NCI-H146 (cell line): Measurements from ENCODE around the gene PLA2G4B.

ENCODE experiments used
- DNase-seq: peaks from one replicate; lab custom pipeline; 2025; lab: John Stamatoyannopoulos, UW

The PLA2G4B gene, protein sequence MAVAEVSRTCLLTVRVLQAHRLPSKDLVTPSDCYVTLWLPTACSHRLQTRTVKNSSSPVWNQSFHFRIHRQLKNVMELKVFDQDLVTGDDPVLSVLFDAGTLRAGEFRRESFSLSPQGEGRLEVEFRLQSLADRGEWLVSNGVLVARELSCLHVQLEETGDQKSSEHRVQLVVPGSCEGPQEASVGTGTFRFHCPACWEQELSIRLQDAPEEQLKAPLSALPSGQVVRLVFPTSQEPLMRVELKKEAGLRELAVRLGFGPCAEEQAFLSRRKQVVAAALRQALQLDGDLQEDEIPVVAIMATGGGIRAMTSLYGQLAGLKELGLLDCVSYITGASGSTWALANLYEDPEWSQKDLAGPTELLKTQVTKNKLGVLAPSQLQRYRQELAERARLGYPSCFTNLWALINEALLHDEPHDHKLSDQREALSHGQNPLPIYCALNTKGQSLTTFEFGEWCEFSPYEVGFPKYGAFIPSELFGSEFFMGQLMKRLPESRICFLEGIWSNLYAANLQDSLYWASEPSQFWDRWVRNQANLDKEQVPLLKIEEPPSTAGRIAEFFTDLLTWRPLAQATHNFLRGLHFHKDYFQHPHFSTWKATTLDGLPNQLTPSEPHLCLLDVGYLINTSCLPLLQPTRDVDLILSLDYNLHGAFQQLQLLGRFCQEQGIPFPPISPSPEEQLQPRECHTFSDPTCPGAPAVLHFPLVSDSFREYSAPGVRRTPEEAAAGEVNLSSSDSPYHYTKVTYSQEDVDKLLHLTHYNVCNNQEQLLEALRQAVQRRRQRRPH

GRCh38 chr15:41838400-41838897 lies at the start of gene PLA2G4B:
Gene PLA2G4B, plus strand, starts transcription at chr15:41838847. Its CDS starts 67 bp downstream, at chr15:41838914.
- no peak for DNase-seq

GRCh38 chr15:41789236-41789635 lies 49.4 kb upstream of the PLA2G4B start:
- no peak for DNase-seq

DNA sequence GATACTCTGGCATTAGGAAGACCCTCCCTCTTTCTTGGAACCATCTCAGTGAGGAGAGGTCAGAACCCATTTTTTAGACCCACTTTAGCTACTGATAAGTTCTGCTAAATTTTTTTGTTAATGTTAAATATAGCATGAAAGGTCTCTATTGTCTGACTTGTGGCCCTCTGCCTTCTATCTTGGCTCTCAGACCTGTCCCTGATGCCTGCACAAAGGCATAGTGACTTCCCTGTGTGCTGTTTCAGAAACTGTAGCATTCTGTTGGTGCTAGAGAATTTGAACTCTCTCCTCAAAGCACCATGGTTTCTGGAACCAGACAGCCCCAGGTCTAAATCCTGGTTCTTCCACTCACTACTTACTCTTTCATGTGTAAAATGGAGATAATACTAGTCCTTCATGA lies 49.0 kb upstream of the PLA2G4B start:
- no peak for DNase-seq

DNA sequence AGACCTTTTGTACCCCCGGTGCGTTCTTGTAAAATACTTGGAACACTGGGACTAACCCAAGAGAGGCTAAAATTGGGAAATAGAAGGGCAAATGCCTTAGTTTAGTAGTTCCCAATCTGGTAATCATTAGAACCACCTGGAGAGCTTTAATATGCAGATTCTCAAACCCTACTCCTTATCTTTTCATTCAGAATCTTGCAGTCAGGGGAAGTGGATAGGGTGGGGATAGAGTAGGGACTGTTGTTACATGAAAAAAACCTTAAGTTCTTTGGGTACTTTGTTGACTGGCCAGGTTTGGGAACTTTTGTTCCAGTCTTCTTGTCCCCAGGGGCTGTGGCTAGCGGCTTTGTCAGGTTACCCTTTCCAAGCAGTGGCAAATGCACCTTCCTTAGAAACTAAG lies 48.5 kb upstream of the PLA2G4B start:
- DNase-seq = no peak

GRCh38 chr15:41790756-41791546 lies 47.7 kb upstream of the PLA2G4B start:
- DNase-seq = no peak

- no peak for DNase-seq
Observed at GRCh38 chr15:41791547-41791937, 47.1 kb upstream of the PLA2G4B start.

GRCh38 chr15:41792000-41792637 lies 46.5 kb upstream of the PLA2G4B start:
- no peak for DNase-seq

DNA sequence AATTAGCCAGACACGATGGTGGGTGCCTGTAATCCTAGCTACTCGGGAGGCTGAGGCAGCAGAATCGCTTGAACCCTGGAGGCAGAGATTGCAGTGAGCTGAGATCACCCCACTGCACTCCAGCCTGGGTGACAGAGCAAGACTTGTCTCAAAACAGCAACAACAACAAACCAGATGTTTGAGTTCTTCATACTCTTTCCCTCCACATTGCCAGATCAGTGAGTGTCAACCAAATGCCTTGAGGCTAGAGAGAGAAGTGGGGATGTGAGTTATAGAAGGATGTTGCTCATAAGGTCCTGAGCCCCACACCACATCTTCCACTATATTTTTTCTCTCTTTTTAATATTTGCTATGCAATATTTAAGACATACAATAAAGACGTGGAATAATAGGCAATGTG lies 44.6 kb upstream of the PLA2G4B start:
- no peak for DNase-seq

DNA sequence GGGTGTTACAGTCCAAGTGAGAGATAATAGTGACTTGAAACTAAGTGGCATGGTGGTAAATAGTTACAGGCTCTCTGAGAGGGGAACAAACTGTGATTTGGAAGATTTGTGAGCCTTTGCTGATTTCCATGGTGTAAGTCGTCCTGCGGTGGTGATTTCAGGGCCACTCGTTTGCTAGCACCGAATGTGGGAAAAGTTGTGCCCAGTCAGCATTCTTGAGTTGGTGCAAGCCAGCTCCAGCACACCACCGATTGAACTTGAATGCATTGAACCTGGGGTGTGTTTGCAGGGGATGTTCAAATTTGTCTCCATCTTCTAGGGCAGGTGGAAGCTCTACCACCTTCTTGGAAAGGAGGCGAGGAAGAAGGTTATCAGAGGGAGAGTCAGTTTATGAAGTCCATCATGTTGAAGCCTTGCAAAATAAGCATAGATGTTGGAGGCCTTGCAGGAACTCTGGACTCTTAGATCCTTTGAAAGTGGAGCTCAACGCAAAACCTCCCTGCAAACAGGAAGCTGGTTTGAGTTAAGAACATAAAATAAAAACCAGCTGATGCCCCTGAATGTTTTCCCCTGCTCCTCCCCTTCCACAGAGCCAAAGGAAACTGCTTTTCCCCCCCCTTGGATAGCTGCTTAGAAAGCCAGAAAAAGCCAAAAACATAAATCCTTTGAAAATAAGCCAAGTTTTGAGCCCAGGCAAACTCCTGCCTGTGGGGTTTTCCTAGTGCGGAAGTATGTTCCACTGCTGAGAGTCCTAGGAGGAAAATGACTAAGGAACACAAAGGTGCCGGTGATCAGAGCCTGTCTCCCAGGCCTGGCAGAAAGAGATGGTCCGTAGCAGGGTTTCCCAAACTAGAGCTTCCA lies 42.4 kb upstream of the PLA2G4B start:
- DNase-seq = no peak

- DNase-seq = no peak
Observed at GRCh38 chr15:41797201-41797944, 41.3 kb upstream of the PLA2G4B start.

- DNase-seq = no peak
Observed at GRCh38 chr15:41798607-41799487, 39.8 kb upstream of the PLA2G4B start.

GRCh38 chr15:41799488-41799805 lies 39.2 kb upstream of the PLA2G4B start:
- DNase-seq = no peak

- DNase-seq = no peak
Observed at GRCh38 chr15:41801185-41801584, 37.5 kb upstream of the PLA2G4B start.

DNA sequence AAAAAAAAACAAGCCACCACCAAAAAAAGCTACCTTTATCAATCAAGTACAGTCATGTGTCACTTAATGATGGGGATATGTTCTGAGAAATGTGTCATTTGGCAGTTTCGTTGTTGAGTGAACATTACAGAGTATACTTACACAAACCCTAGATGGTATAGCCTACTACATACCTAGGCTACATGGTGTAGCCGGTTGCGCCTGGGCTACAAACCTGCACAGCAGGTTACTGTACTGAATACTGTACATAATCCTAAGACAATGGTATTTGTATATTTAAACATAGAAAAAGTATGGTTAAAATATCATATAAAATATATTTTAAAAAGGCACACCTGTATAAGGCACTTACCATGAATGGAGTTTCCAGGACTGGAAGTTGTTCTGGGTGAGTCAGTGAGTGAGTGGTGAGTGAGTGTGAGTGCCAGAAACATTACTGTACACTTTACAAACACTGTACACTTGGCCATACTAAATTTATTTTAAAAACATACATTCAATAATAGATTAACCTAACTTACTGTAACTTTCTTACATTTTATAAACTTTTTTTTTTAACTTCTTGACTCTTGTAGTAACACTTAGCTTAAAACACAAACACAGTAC lies 36.7 kb upstream of the PLA2G4B start:
- DNase-seq = no peak

DNA sequence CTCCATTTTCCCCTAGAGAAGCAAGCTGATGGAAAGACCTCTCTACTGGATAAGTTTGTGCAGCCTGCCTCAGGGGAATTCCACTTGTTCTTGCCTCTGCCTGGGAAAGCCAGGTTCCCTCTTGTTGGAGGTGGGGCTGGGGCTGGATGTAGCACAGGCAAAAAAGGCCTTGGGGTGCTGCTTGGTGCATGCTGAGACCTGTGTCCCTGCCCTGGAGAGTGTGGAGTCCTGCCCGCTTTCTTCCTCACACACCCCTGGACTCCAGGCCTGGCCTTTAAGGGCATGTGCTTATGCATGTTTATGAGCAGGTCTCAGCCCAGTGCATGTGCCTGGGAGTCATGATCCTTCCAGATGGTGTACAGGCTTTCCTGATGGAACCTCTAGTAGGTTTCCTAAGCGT lies 34.3 kb upstream of the PLA2G4B start:
- no peak for DNase-seq

DNA sequence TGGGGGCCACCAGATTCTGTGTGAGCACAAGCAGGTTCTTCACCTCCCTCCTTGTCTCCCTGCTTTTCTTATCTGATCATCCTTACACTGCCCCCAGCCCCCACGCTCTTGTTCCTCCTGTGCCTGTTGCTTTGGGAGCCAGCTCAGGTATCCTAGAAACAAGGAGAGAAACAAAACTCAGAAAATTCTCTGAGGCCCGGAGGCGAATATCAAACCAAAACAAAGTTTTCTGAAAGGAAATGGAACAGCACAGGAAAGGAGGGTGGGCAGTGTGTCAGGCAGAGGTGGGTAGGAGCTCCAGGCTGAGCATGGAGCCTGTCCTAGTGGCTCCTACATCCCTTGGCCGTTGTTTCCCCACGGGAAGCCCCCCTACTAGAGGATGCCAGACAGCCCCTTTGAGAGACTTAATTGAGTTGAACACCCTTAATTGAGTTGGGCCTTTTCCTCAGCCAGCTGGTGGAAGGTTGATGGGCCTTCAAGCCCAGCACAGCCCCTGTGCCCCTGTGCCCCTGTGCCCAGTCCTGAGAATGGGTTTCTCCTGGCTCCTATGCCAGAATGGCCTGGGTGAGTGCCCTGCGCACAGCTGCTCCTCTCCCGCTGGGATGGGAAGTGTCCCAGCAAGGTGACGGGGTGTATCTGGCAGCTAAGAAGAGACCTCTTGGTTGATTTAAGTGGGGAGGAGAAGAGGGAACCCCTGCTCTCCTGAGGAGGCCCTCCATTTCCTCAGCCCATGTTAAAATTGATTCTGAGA lies 33.6 kb upstream of the PLA2G4B start:
- DNase-seq = no peak

- DNase-seq = no peak
Observed at GRCh38 chr15:41805711-41806110, 32.9 kb upstream of the PLA2G4B start.
